Neuron (in vitro differentiated cells): ENCODE results near the gene TMEM72.

Experiments used
- H2AFZ ChIP-seq: one replicate; pipeline ENCODE4 v1.6.1; 2013; ENCODE audit warnings: low read depth, mild to moderate bottlenecking, inconsistent platforms, low read length, moderate library complexity
- H3K27me3 ChIP-seq: one replicate; pipeline ENCODE4 v1.6.1; 2013; ENCODE audit warnings: low read length; ENCODE audit not compliant: insufficient read depth
- H3K36me3 ChIP-seq: one replicate; pipeline ENCODE4 v1.6.1; 2013; ENCODE audit warnings: low read length; ENCODE audit not compliant: insufficient read depth
- H3K4me1 ChIP-seq: one replicate; pipeline ENCODE4 v1.6.1; 2013; ENCODE audit warnings: low read length; ENCODE audit not compliant: insufficient read depth
- H3K4me3 ChIP-seq: 2 replicates; pipeline ENCODE4 v1.5.1; 2013; ENCODE audit warnings: mild to moderate bottlenecking, low read length, moderate library complexity
- H3K9me3 ChIP-seq: one replicate; pipeline ENCODE4 v1.6.1; 2013; ENCODE audit warnings: low read length

TMEM72 gene

GRCh38 chr10:44950326-44951225 lies 39.4 kb downstream of the TMEM72 start:
- no peak overlapping the region for H2AFZ ChIP-seq
- H3K4me3 ChIP-seq, result no peak overlapping the region
- H3K9me3 ChIP-seq, result no peaks in the 10 kb centered on the region
- H3K27me3 ChIP-seq, result no peaks in the 10 kb centered on the region
- H3K36me3 ChIP-seq, result peaks cover 1% of the 10 kb centered on the region
- H3K4me1 ChIP-seq, result peaks cover 16% of the 10 kb centered on the region

- H3K4me1 ChIP-seq, result peaks cover 16% of the 10 kb centered on the region
- no peaks in the 10 kb centered on the region for H3K9me3 ChIP-seq
- peaks cover 10% of the 10 kb centered on the region for H3K36me3 ChIP-seq
- no peak overlapping the region for H2AFZ ChIP-seq
- no peak overlapping the region for H3K4me3 ChIP-seq
- no peaks in the 10 kb centered on the region for H3K27me3 ChIP-seq
Measured at GRCh38 chr10:44951576-44952226, 40.6 kb downstream of the TMEM72 start.

- Histone ChIP-seq H3K27me3 (no peaks in the 10 kb centered on the region), H3K36me3 (peaks cover 13% of the 10 kb centered on the region), H3K4me1 (peaks cover 18% of the 10 kb centered on the region), H3K4me3 (no peak overlapping the region), H2AFZ (no peak overlapping the region), H3K9me3 (no peaks in the 10 kb centered on the region)
Measured at GRCh38 chr10:44952779-44953231, 41.7 kb downstream of the TMEM72 start.

- Histone ChIP-seq H3K4me1 (peaks cover 31% of the 10 kb centered on the region), H3K9me3 (no peaks in the 10 kb centered on the region), H3K36me3 (peaks cover 13% of the 10 kb centered on the region), H3K4me3 (no peak overlapping the region), H2AFZ (no peak overlapping the region), H3K27me3 (no peaks in the 10 kb centered on the region)
Measured at GRCh38 chr10:44954042-44954441, 42.9 kb downstream of the TMEM72 start.

- Histone ChIP-seq H3K4me1 (peaks cover 33% of the 10 kb centered on the region), H3K4me3 (no peak overlapping the region), H3K27me3 (no peaks in the 10 kb centered on the region), H2AFZ (no peak overlapping the region), H3K9me3 (no peaks in the 10 kb centered on the region), H3K36me3 (peaks cover 13% of the 10 kb centered on the region)
Measured at GRCh38 chr10:44954962-44955361, 43.8 kb downstream of the TMEM72 start.

GRCh38 chr10:44955413-44956070 lies 44.4 kb downstream of the TMEM72 start:
- H3K27me3 ChIP-seq, result no peaks in the 10 kb centered on the region
- peaks cover 38% of the 10 kb centered on the region for H3K4me1 ChIP-seq
- H2AFZ ChIP-seq, result no peak overlapping the region
- H3K9me3 ChIP-seq, result no peaks in the 10 kb centered on the region
- H3K4me3 ChIP-seq, result no peak overlapping the region
- peaks cover 13% of the 10 kb centered on the region for H3K36me3 ChIP-seq

GRCh38 chr10:44956226-44956625 lies 45.1 kb downstream of the TMEM72 start:
- H3K9me3 ChIP-seq, result no peaks in the 10 kb centered on the region
- H3K27me3 ChIP-seq, result no peaks in the 10 kb centered on the region
- peaks cover 45% of the 10 kb centered on the region for H3K4me1 ChIP-seq
- no peak overlapping the region for H2AFZ ChIP-seq
- no peak overlapping the region for H3K4me3 ChIP-seq
- H3K36me3 ChIP-seq, result peaks cover 13% of the 10 kb centered on the region

GRCh38 chr10:44956717-44957706 lies 45.9 kb downstream of the TMEM72 start:
- peaks cover 50% of the 10 kb centered on the region for H3K4me1 ChIP-seq
- no peak overlapping the region for H3K4me3 ChIP-seq
- H3K9me3 ChIP-seq, result no peaks in the 10 kb centered on the region
- H2AFZ ChIP-seq, result no peak overlapping the region
- H3K36me3 ChIP-seq, result peaks cover 13% of the 10 kb centered on the region
- no peaks in the 10 kb centered on the region for H3K27me3 ChIP-seq

- H3K9me3 ChIP-seq, result no peaks in the 10 kb centered on the region
- no peak overlapping the region for H2AFZ ChIP-seq
- peaks cover 13% of the 10 kb centered on the region for H3K36me3 ChIP-seq
- peak overlapping the region; percentile 70 for H3K4me3 ChIP-seq
- H3K27me3 ChIP-seq, result no peaks in the 10 kb centered on the region
- peaks cover 47% of the 10 kb centered on the region for H3K4me1 ChIP-seq
Measured at GRCh38 chr10:44958196-44958897, 47.2 kb downstream of the TMEM72 start.

- H3K9me3 ChIP-seq, result no peaks in the 10 kb centered on the region
- H3K4me3 ChIP-seq, result peak overlapping the region; percentile 70
- H3K27me3 ChIP-seq, result no peaks in the 10 kb centered on the region
- peaks cover 13% of the 10 kb centered on the region for H3K36me3 ChIP-seq
- peaks cover 50% of the 10 kb centered on the region for H3K4me1 ChIP-seq
- peak overlapping the region; percentile 81 for H2AFZ ChIP-seq
Measured at GRCh38 chr10:44958898-44959246, 47.7 kb downstream of the TMEM72 start.

- H3K27me3 ChIP-seq, result no peaks in the 10 kb centered on the region
- H3K4me1 ChIP-seq, result peaks cover 54% of the 10 kb centered on the region
- peak within 1 kb of the TSS; percentile 81 for H2AFZ ChIP-seq
- peaks cover 13% of the 10 kb centered on the region for H3K36me3 ChIP-seq
- no peaks in the 10 kb centered on the region for H3K9me3 ChIP-seq
- H3K4me3 ChIP-seq, result peak within 1 kb of the TSS; percentile 70
Measured at GRCh38 chr10:44959247-44960087, 48.3 kb downstream of the TMEM72 start, which contains the start of gene RASSF4. RASSF4 (plus strand) TSS chr10:44959802; CDS start chr10:44970203, 10,401 bp downstream.
